Gastroesophageal sphincter (tissue), 4 donors: Measurements from ENCODE around the gene TMEM198. TPM values are rescaled to one million over a fixed set of nuclear protein-coding genes. Genes with fewer than 3 reads are reported as not detected.

Experiments used
- ATAC-seq: fragments of 150-250 bp; one replicate; pipeline ENCODE4 v1.9.1; 2016; ENCODE audit warnings: mild to moderate bottlenecking, moderate library complexity
- H3K27ac ChIP-seq, 4 donors: fragments of 200-600 bp; sonication (generic) in 3 of 4; 1 replicate in 3 of 4; 2 replicates in 1 of 4; pipeline ENCODE4 v1.5.1; 2016 to 2019
- H3K27me3 ChIP-seq: fragments of 200-600 bp; sonication (generic); one replicate; pipeline ENCODE4 v1.5.1; 2019
- H3K36me3 ChIP-seq, 2 donors: fragments of 200-600 bp; sonication (generic); one replicate each; pipeline ENCODE4 v1.5.1; 2019; ENCODE audit warnings: control low read depth in 1 of 2
- H3K4me1 ChIP-seq, 3 donors: fragments of 200-600 bp; sonication (generic); 1 replicate in 2 of 3; 2 replicates in 1 of 3; pipeline ENCODE4 v1.5.1; 2016 to 2019; ENCODE audit warnings: control low read depth in 2 of 3
- H3K4me3 ChIP-seq, 2 donors: fragments of 200-600 bp; sonication (generic); one replicate each; pipeline ENCODE4 v1.5.1; 2019; ENCODE audit warnings: mild to moderate bottlenecking in 1 of 2, moderate library complexity in 1 of 2
- H3K9me3 ChIP-seq, 3 donors: fragments of 200-600 bp; sonication (generic); one replicate each; pipeline ENCODE4 v1.5.1; 2017 to 2019; ENCODE audit warnings: control low read depth in 2 of 3
- EP300 ChIP-seq: sonication (generic); formaldehyde crosslinking; IDR thresholded peaks from one replicate; pipeline ENCODE4 v1.6.1; 2017; ENCODE audit warnings: antibody characterized with exemption, mild to moderate bottlenecking
- POLR2A ChIP-seq, 2 donors: fragments of 450-650 bp; IDR thresholded peaks; one replicate each; pipeline ENCODE4 v1.6.1; 2017; ENCODE audit warnings: antibody characterized with exemption in 2 of 2, mild to moderate bottlenecking in 2 of 2, moderate library complexity in 1 of 2
- POLR2AphosphoS5 ChIP-seq: sonication (generic); formaldehyde crosslinking; IDR thresholded peaks from one replicate; pipeline ENCODE4 v1.6.1; 2017; ENCODE audit warnings: antibody characterized with exemption
- WGBS, 2 donors: methylation state at CpG; one replicate each; pipeline ENCODE4 v1.1.5; 2018; ENCODE audit warnings: low coverage in 1 of 2; 5-methylcytosine and 5-hydroxymethylcytosine counted together
- total RNA-seq, 4 donors: library from RNA; depleted of rRNA; stranded (reverse); fragments of >200 nt; gene quantifications; one replicate each; pipeline ENCODE4 v1.1.0, GENCODE V29; 2016
- TF ChIP-seq, protein P1 (sequence below), 4 experiments: fragments of 200-600 bp in 2 of 4; fragments of 450-650 bp in 2 of 4; sonication (generic) in 1 of 4; IDR thresholded peaks; one replicate each; pipeline ENCODE4 v1.5.1; 2017 to 2019; ENCODE audit warnings: antibody characterized with exemption in 4 of 4, mild to moderate bottlenecking in 2 of 4, moderate library complexity in 2 of 4

The TMEM198 gene
- total RNA-seq, 4 donors from 2014 or later: 1.6 to 9.5 (median 4.1) TPM

DNA sequence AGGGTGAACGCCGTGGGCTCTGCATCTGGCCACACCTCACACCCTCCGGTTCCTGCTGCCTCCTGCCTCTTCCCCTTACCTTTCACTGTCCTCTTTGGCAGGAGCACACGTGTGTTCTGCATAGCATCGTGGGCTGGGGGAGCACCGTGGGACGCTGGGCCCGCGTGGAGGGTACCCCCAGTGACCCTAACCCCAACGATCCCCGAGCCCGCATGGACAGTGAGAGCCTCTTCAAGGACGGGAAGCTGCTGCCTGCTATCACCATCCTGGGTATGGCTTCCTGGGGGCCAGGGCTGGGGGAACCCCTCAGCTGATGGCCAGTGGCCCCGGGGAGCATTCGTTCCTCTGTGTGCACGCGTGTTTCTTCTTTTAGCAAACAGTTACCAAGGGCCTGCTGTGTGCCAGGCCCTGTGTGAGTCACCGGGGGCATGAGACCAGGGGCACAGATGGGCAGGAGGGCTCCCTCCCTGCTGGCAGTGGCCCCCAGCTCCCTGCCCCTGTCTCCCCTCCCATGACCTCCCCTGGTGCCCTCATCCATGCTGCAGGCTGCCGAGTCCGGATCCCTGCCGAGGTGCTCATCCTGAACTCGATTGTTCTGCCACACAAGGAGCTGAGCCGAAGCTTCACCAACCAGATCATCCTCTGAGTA, 37.6 kb upstream of the TMEM198 start:
- WGBS, 2 donors: 81 to 93% methylated on average over 3 to 14 of the region's 23 CpGs
- TF ChIP-seq POLR2A (IDR thresholded peaks at IDR 0.05) (no peak), POLR2AphosphoS5 (no peak), EP300 (no peak)
- TF ChIP-seq, protein P1, sequence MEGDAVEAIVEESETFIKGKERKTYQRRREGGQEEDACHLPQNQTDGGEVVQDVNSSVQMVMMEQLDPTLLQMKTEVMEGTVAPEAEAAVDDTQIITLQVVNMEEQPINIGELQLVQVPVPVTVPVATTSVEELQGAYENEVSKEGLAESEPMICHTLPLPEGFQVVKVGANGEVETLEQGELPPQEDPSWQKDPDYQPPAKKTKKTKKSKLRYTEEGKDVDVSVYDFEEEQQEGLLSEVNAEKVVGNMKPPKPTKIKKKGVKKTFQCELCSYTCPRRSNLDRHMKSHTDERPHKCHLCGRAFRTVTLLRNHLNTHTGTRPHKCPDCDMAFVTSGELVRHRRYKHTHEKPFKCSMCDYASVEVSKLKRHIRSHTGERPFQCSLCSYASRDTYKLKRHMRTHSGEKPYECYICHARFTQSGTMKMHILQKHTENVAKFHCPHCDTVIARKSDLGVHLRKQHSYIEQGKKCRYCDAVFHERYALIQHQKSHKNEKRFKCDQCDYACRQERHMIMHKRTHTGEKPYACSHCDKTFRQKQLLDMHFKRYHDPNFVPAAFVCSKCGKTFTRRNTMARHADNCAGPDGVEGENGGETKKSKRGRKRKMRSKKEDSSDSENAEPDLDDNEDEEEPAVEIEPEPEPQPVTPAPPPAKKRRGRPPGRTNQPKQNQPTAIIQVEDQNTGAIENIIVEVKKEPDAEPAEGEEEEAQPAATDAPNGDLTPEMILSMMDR (IDR thresholded peaks at IDR 0.05): no peak

DNA sequence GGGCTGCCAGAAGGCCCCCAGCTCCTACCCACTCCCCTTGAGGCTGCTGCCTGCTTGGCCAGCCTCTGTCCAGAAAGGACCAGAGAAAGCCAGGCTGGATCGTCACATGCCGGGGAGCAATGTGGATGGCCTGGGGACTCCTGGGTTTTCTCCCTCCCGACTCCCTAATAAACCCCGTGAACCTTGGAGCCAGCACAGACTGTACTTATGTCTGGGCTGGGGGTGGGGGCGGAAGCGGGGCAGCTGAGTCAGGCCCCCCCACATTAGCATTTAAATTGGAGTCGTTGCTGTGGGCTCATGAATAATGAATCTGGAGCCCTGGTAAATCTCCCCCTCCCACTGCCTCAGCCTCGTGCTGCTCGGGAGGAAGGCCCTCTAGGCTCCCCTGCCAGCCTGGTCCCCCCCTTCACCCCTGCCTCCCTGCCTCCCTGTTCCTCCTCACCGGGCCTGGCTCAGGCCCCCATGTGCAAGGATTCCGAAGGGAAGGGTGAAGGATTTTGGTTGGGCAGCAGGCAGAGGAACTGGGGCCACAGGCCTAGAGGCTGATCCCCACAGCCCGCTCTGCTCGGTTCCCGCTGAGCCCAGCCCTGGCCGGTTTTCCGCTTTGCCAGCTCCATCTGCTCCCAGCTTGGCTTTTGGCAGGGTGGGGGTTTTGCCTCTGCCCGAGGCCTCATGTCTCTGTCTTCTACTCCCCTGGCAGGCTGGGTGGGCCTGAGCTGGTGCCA, 36.9 kb upstream of the TMEM198 start:
- Histone ChIP-seq H3K4me3 (no peak overlapping the region), H3K36me3 (peaks cover 0 to 56% of the 10 kb centered on the region in 2 donors), H3K27me3 (peaks cover 23% of the 10 kb centered on the region), H3K9me3 (no peaks in the 10 kb centered on the region), H3K4me1 (peaks cover 0 to 30% (median 16%) of the 10 kb centered on the region in 3 donors), H3K27ac (no peak overlapping the region)
- ATAC-seq: no peak
- 69 to 73% methylated on average over 5 to 7 of the region's 17 CpGs for WGBS, 2 donors
- TF ChIP-seq POLR2AphosphoS5 (no peak), EP300 (no peak), POLR2A (IDR thresholded peaks at IDR 0.05) (no peak)
- TF ChIP-seq, protein P1 (IDR thresholded peaks at IDR 0.05): no peak

More for the DNA sequence above, 37.6 kb upstream of the TMEM198 start:
- no peak for ATAC-seq
- Histone ChIP-seq H3K9me3 (no peaks in the 10 kb centered on the region), H3K4me3 (no peak overlapping the region), H3K4me1 (peaks cover 0 to 30% (median 16%) of the 10 kb centered on the region in 3 donors), H3K27ac (no peak overlapping the region), H3K27me3 (peaks cover 20% of the 10 kb centered on the region), H3K36me3 (peaks cover 0 to 63% of the 10 kb centered on the region in 2 donors)

DNA sequence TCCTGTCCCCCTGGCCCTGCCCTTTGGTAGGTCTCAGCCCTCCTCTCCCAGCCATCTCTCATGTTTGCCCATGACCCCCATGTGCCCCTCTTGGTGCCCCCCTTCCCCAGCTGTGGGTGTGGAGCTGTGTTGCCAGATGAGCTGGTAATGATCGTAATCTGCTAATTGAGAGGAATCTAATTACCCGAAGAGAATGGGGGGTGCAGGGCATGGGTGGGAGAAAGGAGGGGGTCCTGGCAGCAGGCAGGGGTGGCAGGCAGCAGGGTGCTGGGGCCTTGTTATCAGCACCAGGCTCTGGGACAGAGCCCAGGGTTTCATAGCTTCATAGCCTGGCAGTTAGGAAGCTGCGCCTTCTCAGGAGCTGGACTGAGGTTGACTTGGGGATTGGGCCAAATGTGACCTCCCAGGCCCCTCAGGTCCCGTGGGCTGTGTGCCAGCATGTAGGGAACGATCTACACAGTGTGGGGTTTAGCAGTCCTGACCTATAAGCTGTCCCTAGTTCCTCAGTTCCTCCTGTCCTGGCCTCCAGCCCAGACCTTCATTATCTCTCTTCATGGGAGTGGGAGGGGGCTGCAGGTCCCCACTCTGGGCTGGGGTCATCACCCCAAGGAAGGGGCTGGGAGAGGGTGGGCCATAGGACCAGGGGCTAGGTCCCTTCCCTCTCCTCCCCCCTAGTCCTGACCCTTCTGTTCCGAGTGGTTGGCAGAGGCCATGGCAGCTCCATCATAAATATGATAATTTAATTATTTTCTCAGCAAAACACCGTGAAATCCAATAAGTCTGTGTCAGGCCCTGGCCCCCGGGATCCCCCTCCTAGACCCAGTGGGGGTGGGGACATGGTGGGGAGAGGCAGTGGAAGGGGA, 36.0 kb upstream of the TMEM198 start:
- Histone ChIP-seq H3K9me3 (no peaks in the 10 kb centered on the region), H3K27ac (no peak overlapping the region), H3K36me3 (peaks cover 0 to 48% of the 10 kb centered on the region in 2 donors), H3K27me3 (peaks cover 28% of the 10 kb centered on the region), H3K4me3 (no peak overlapping the region), H3K4me1 (peaks cover 0 to 30% (median 16%) of the 10 kb centered on the region in 3 donors)
- ATAC-seq: no peak
- 0 to 18% methylated on average over 2 of the region's 8 CpGs for WGBS, 2 donors
- TF ChIP-seq POLR2A (IDR thresholded peaks at IDR 0.05): no peak

DNA sequence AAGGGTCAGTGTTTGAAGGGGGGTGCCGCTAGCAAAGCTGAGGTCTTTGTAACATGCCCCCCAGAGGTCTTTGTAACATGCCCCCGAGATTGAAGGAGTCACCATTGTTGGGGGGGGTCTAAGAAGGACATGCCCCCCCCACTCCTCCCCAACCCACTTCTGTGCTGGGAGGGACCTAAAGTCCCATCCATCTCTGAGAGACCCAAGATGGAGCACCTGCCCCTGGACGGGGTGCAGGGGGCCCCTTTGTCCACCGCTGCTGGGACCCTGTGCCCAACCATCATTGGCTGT, 35.4 kb upstream of the TMEM198 start:
- no peak for ATAC-seq
- no peak overlapping the region for H3K27ac ChIP-seq

More for the DNA sequence above, 35.4 kb upstream of the TMEM198 start:
- H3K27me3 ChIP-seq: peaks cover 34% of the 10 kb centered on the region
- TF ChIP-seq POLR2A (IDR thresholded peaks at IDR 0.05) (no peak), POLR2AphosphoS5 (no peak), EP300 (no peak)
- TF ChIP-seq, protein P1 (IDR thresholded peaks at IDR 0.05): no peak
- H3K9me3 ChIP-seq: no peaks in the 10 kb centered on the region
- peaks cover 0 to 42% of the 10 kb centered on the region in 2 donors for H3K36me3 ChIP-seq
- 60 to 65% methylated on average over 2 to 3 of the region's 4 CpGs for WGBS, 2 donors
- no peak overlapping the region for H3K4me3 ChIP-seq
- H3K4me1 ChIP-seq: peaks cover 0 to 30% (median 16%) of the 10 kb centered on the region in 3 donors
